CD4-positive, alpha-beta T cell treated with Interleukin-15 for 4 hours (primary cell): ENCODE results near the gene PLSCR5.

Experiments
- DNase-seq: peaks from one replicate; pipeline ENCODE4 v3.0.0-alpha.2; 2020; ENCODE audit warnings: low spot score

PLSCR5 gene

GRCh38 chr3:146544002-146544928 lies 60.9 kb downstream of the PLSCR5 start, which contains the start of gene PLSCR1:
Gene PLSCR1 (minus strand): TSS chr3:146544607. CDS start chr3:146536552, 8,055 bp downstream.
- DNase-seq: peak; percentile 66

- peak; percentile 23 for DNase-seq
Measured at GRCh38 chr3:146543461-146544001, 61.6 kb downstream of the PLSCR5 start.

GRCh38 chr3:146542978-146543377 lies 62.2 kb downstream of the PLSCR5 start:
- no peak for DNase-seq

GRCh38 chr3:146542179-146542578 lies 63.0 kb downstream of the PLSCR5 start:
- DNase-seq: no peak

- DNase-seq: no peak
Measured at GRCh38 chr3:146540978-146541377, 64.2 kb downstream of the PLSCR5 start.

- DNase-seq: no peak
Measured at GRCh38 chr3:146540236-146540635, 64.9 kb downstream of the PLSCR5 start.

GRCh38 chr3:146539315-146539714 lies 65.8 kb downstream of the PLSCR5 start:
- no peak for DNase-seq

- no peak for DNase-seq
Measured at GRCh38 chr3:146537603-146538002, 67.5 kb downstream of the PLSCR5 start.

- DNase-seq: no peak
Measured at GRCh38 chr3:146536681-146537080, 68.5 kb downstream of the PLSCR5 start.
